ENCODE measurements around the gene TRIM54. TPM values are rescaled to one million over a fixed set of nuclear protein-coding genes. Genes with fewer than 3 reads are reported as not detected.

TRIM54 gene
- total and polyA plus RNA-seq, 2 of the 4 experiments (the other 2 are of a cell fraction), result 0.15 TPM; not detected in 1

DNA sequence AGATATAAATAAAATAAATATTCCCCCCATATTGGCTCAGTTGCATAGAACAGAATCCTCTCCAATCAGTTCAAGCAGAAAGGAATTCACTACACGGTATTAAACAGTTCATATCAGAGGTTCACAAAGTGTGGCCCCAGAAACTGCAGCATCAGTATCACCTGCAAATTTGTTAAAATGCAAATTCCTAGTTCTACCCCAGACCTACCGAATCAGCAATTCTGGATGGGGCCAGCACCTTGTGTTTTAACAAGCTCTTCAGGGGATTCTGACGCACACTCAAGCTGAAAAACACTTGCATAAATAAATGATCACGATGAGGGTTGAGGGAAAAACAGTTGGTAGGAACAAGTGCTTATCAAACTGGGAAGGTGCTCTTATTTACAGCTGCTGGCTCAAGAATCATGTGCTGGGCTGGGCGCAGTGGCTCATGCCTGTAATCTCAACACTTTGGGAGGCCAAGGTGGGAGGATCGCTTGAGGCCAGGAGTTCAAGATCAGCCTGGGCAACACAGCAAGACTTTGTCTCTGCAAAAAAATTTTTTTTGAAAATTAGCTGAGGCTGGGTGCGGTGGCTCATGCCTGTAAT is 68.0 kb downstream of the TRIM54 start:
- H2BK5ac ChIP-seq (ENCODE audit: low read depth, low read length, poor library complexity, severe bottlenecking), result no peak overlapping the region
- no peak for TF ChIP-seq MAZ (IDR thresholded peaks at IDR 0.05; ENCODE audit: borderline replicate concordance, low read depth, low read length)
- TF ChIP-seq MXI1 (IDR thresholded peaks at IDR 0.05; ENCODE audit: borderline replicate concordance, low read depth, low read length), result no peak
- peak; percentile 12; the same call in 1 of the 2 replicates for TF ChIP-seq MAFK (IDR thresholded peaks at IDR 0.05; ENCODE audit: low read depth, low read length)
- peaks cover 3% of the 10 kb centered on the region for H3K4me1 ChIP-seq (ENCODE audit: control insufficient read depth, insufficient read depth, low read length)
- no peaks in the 10 kb centered on the region for H3K27me3 ChIP-seq (ENCODE audit: control insufficient read depth, insufficient read depth, low read length)
- no peak overlapping the region for H3K4me3 ChIP-seq (ENCODE audit: insufficient read depth, low read depth, low read length)
- H3K36me3 ChIP-seq (ENCODE audit: control insufficient read depth, insufficient read depth, low read length), result no peaks in the 10 kb centered on the region
- H4K20me1 ChIP-seq (ENCODE audit: insufficient read depth, low read length), result peaks cover 8% of the 10 kb centered on the region
- H3K23ac ChIP-seq (ENCODE audit: low read depth, low read length), result no peak overlapping the region
- 90% methylated on average over 2 of the region's 7 CpGs; no CpG with 5 or more reads in 1 of the 2 experiments for WGBS, 2 experiments (ENCODE audit: extremely low coverage in 2 of 2, insufficient read length in 1 of 2)
- ATAC-seq (ENCODE audit: low read depth), result no peak
- no peak overlapping the region for H2AFZ ChIP-seq (replicated peaks; ENCODE audit: low read length, poor library complexity)
- H2AK5ac ChIP-seq (ENCODE audit: low read depth, low read length), result no peak overlapping the region
- no peak overlapping the region for H2BK20ac ChIP-seq (ENCODE audit: low read depth, low read length)
- no TSS peak for BruUV-seq (replicated peaks)
- intact Hi-C loops (cut with micrococcal nuclease) (no loop called here), in situ Hi-C loops (cut with MboI; ENCODE audit: low sequenced_read_pairs) (no loop called here), dilution Hi-C loops (cut with HindIII; ENCODE audit: low sequenced_read_pairs, unreplicated experiment) (no loop called here)
- no peaks in the 10 kb centered on the region for H3K9me1 ChIP-seq (ENCODE audit: insufficient read depth, low read length)
- H2BK120ac ChIP-seq (ENCODE audit: low read depth, low read length), result no peak overlapping the region
- ChIA-PET POLR2A (ENCODE audit: unreplicated experiment) (no interaction called here), CTCF (interaction anchor here (0.5 kb wide), 1 partner anchor 53 kb away, joined by 3 read pairs; no protein-coding TSS in a partner anchor)
- no peak overlapping the region for H2AK9ac ChIP-seq (replicated peaks; ENCODE audit: low read depth, low read length, poor library complexity)
- no peak overlapping the region for H2BK15ac ChIP-seq (ENCODE audit: low read depth, low read length)
- H3K79me1 ChIP-seq (ENCODE audit: low read depth in 1 of 2, low read length in 2 of 2), result peaks cover 27 to 59% of the 10 kb centered on the region in 2 experiments
- H3K4me2 ChIP-seq (ENCODE audit: low read depth, low read length), result no peak overlapping the region
- no peak overlapping the region for H3K14ac ChIP-seq (replicated peaks; ENCODE audit: low read depth, low read length)
- no peaks in the 10 kb centered on the region for H3K9me3 ChIP-seq (ENCODE audit: control insufficient read depth, insufficient read depth, low read length)
- H4K8ac ChIP-seq (ENCODE audit: low read depth in 2 of 2, low read length in 2 of 2), result no peak overlapping the region
- H3K4ac ChIP-seq (ENCODE audit: low read depth, low read length), result no peak overlapping the region
- H3K56ac ChIP-seq (ENCODE audit: extremely low read depth, insufficient read depth, low read length), result no peak overlapping the region
- H3K27ac ChIP-seq (ENCODE audit: insufficient read depth, low read length), result no peak overlapping the region
- H3K18ac ChIP-seq (ENCODE audit: low read depth, low read length), result no peak overlapping the region
- H4K5ac ChIP-seq (ENCODE audit: low read depth, low read length), result no peak overlapping the region
- DNase-seq, result no peak
- H4K91ac ChIP-seq (ENCODE audit: insufficient read depth, low read depth, low read length), result no peak overlapping the region
- no peak overlapping the region for H3K9ac ChIP-seq (ENCODE audit: low read depth, low read length)

All from IMR-90 (cell line).